WERI-Rb-1 (cell line): ENCODE measurements around the gene NSDHL.

Experiments
- DNase-seq: peaks from one replicate; pipeline ENCODE4 v3.0.0-alpha.2; 2020
- H3K27ac ChIP-seq: fragments of 250-450 bp; sonication (Bioruptor Pico); 2 replicates; pipeline ENCODE4 v1.5.1; 2020; ENCODE audit warnings: mild to moderate bottlenecking, moderate library complexity
- H3K27me3 ChIP-seq: fragments of 250-450 bp; sonication (Bioruptor Pico); 2 replicates; pipeline ENCODE4 v1.5.1; 2021; ENCODE audit warnings: mild to moderate bottlenecking, low read depth, moderate library complexity; ENCODE audit not compliant: insufficient read depth, severe bottlenecking
- H3K36me3 ChIP-seq: fragments of 250-450 bp; sonication (Bioruptor Pico); 2 replicates; pipeline ENCODE4 v1.5.1; 2020; ENCODE audit warnings: mild to moderate bottlenecking, moderate library complexity
- H3K4me3 ChIP-seq: 2 replicates; pipeline ENCODE4 v1.5.1; 2011; ENCODE audit warnings: low read depth, mild to moderate bottlenecking, control low read depth, low read length
- H3K9me3 ChIP-seq: fragments of 250-450 bp; sonication (Bioruptor Pico); 2 replicates; pipeline ENCODE4 v1.5.1; 2021; ENCODE audit warnings: mild to moderate bottlenecking, moderate library complexity; ENCODE audit not compliant: severe bottlenecking
- CTCF ChIP-seq: IDR thresholded peaks from 2 replicates; pipeline ENCODE4 v1.5.1; 2011; ENCODE audit warnings: low read depth, mild to moderate bottlenecking, control low read depth, inconsistent platforms, low read length

Gene NSDHL

GRCh38 chrX:152869972-152870371, 39.1 kb downstream of the NSDHL start:
- Histone ChIP-seq H3K36me3 (peaks cover 42% of the 10 kb centered on the region), H3K27ac (no peak overlapping the region), H3K27me3 (peaks cover 5% of the 10 kb centered on the region), H3K4me3 (no peak overlapping the region), H3K9me3 (no peaks in the 10 kb centered on the region)
- no peak for DNase-seq
- TF ChIP-seq CTCF: peak; percentile 31

GRCh38 chrX:152871260-152871659, 40.4 kb downstream of the NSDHL start:
- H3K27me3 ChIP-seq: peaks cover 7% of the 10 kb centered on the region
- no peak for TF ChIP-seq CTCF
- peaks cover 32% of the 10 kb centered on the region for H3K36me3 ChIP-seq
- no peak for DNase-seq
- H3K27ac ChIP-seq: no peak overlapping the region
- no peak overlapping the region for H3K4me3 ChIP-seq
- H3K9me3 ChIP-seq: no peaks in the 10 kb centered on the region

- no peak for DNase-seq
- H3K36me3 ChIP-seq: peaks cover 24% of the 10 kb centered on the region
- no peak for TF ChIP-seq CTCF
- H3K9me3 ChIP-seq: no peaks in the 10 kb centered on the region
- H3K27me3 ChIP-seq: peaks cover 7% of the 10 kb centered on the region
- H3K4me3 ChIP-seq: no peak overlapping the region
- no peak overlapping the region for H3K27ac ChIP-seq
Measured at GRCh38 chrX:152872522-152872921, 41.7 kb downstream of the NSDHL start.

- Histone ChIP-seq H3K36me3 (peaks cover 21% of the 10 kb centered on the region), H3K4me3 (no peak overlapping the region), H3K27ac (no peak overlapping the region), H3K9me3 (no peaks in the 10 kb centered on the region), H3K27me3 (peaks cover 7% of the 10 kb centered on the region)
- DNase-seq: no peak
- no peak for TF ChIP-seq CTCF
Measured at GRCh38 chrX:152873361-152873760, 42.5 kb downstream of the NSDHL start.

GRCh38 chrX:152876931-152877840, 46.3 kb downstream of the NSDHL start:
- DNase-seq: no peak
- peaks cover 2% of the 10 kb centered on the region for H3K27me3 ChIP-seq
- no peaks in the 10 kb centered on the region for H3K36me3 ChIP-seq
- no peak overlapping the region for H3K27ac ChIP-seq
- no peak for TF ChIP-seq CTCF
- no peaks in the 10 kb centered on the region for H3K9me3 ChIP-seq
- H3K4me3 ChIP-seq: no peak overlapping the region
